Measurements from ENCODE around the gene MICU1.
A peak's percentile ranks its signal among the peaks of the same experiment; 100 is the strongest.

The MICU1 gene

GRCh38 chr10:72539137-72539536 is 86.7 kb downstream of the MICU1 start:
- Histone ChIP-seq H3K27ac (no peak overlapping the region), H3K4me3 (ENCODE audit: low read depth, low read length) (no peak overlapping the region), H3K36me3 (replicated peaks) (no peaks in the 10 kb centered on the region), H3K27me3 (replicated peaks) (no peaks in the 10 kb centered on the region)
- no peak for DNase-seq
- no peak for TF ChIP-seq CTCF (IDR thresholded peaks at IDR 0.05; ENCODE audit: low read depth, low read length, missing control alignments)
- in situ Hi-C loops (cut with HindIII; ENCODE audit: low pct_ligation_motif_present, low sequenced_read_pairs) = no loop called here

GRCh38 chr10:72525689-72526088 is 100.2 kb downstream of the MICU1 start:
- Histone ChIP-seq H3K27me3 (replicated peaks) (no peaks in the 10 kb centered on the region), H3K27ac (no peak overlapping the region), H3K4me3 (ENCODE audit: low read depth, low read length) (no peak overlapping the region), H3K36me3 (replicated peaks) (no peaks in the 10 kb centered on the region)
- TF ChIP-seq CTCF (IDR thresholded peaks at IDR 0.05; ENCODE audit: low read depth, low read length, missing control alignments) = no peak
- no peak for DNase-seq
- in situ Hi-C loops (cut with HindIII; ENCODE audit: low pct_ligation_motif_present, low sequenced_read_pairs) = no loop called here

- H3K36me3 ChIP-seq (replicated peaks) = no peaks in the 10 kb centered on the region
- in situ Hi-C loops (cut with HindIII; ENCODE audit: low pct_ligation_motif_present, low sequenced_read_pairs) = no loop called here
- no peaks in the 10 kb centered on the region for H3K27me3 ChIP-seq (replicated peaks)
- DNase-seq = peak; percentile 20
- H3K27ac ChIP-seq = no peak overlapping the region
- no peak overlapping the region for H3K4me3 ChIP-seq (ENCODE audit: low read depth, low read length)
- TF ChIP-seq CTCF (IDR thresholded peaks at IDR 0.05; ENCODE audit: low read depth, low read length, missing control alignments) = no peak
These were observed 100.6 kb downstream of the MICU1 start for GRCh38 chr10:72525277-72525676.

GRCh38 chr10:72524489-72524888 is 101.4 kb downstream of the MICU1 start:
- no peak overlapping the region for H3K27ac ChIP-seq
- no peaks in the 10 kb centered on the region for H3K27me3 ChIP-seq (replicated peaks)
- no peak for TF ChIP-seq CTCF (IDR thresholded peaks at IDR 0.05; ENCODE audit: low read depth, low read length, missing control alignments)
- in situ Hi-C loops (cut with HindIII; ENCODE audit: low pct_ligation_motif_present, low sequenced_read_pairs) = no loop called here
- H3K4me3 ChIP-seq (ENCODE audit: low read depth, low read length) = no peak overlapping the region
- no peak for DNase-seq
- no peaks in the 10 kb centered on the region for H3K36me3 ChIP-seq (replicated peaks)

- no peak for TF ChIP-seq CTCF (IDR thresholded peaks at IDR 0.05; ENCODE audit: low read depth, low read length, missing control alignments)
- no peaks in the 10 kb centered on the region for H3K27me3 ChIP-seq (replicated peaks)
- no peak overlapping the region for H3K4me3 ChIP-seq (ENCODE audit: low read depth, low read length)
- in situ Hi-C loops (cut with HindIII; ENCODE audit: low pct_ligation_motif_present, low sequenced_read_pairs) = no loop called here
- DNase-seq = no peak
- no peaks in the 10 kb centered on the region for H3K36me3 ChIP-seq (replicated peaks)
- no peak overlapping the region for H3K27ac ChIP-seq
These were observed 101.9 kb downstream of the MICU1 start for GRCh38 chr10:72523932-72524396.

- Histone ChIP-seq H3K27me3 (replicated peaks) (no peaks in the 10 kb centered on the region), H3K27ac (no peak overlapping the region), H3K4me3 (ENCODE audit: low read depth, low read length) (no peak overlapping the region), H3K36me3 (replicated peaks) (no peaks in the 10 kb centered on the region)
- TF ChIP-seq CTCF (IDR thresholded peaks at IDR 0.05; ENCODE audit: low read depth, low read length, missing control alignments) = no peak
- in situ Hi-C loops (cut with HindIII; ENCODE audit: low pct_ligation_motif_present, low sequenced_read_pairs) = no loop called here
- DNase-seq = no peak
These were observed 102.8 kb downstream of the MICU1 start for GRCh38 chr10:72523062-72523461.
